HL-60 (cell line): ENCODE results near the gene TMEM221.

Experiments used
- DNase-seq, 2 experiments: peaks; one replicate each; pipeline ENCODE4 v3.0.0-alpha.2; 2010 to 2020; ENCODE audit warnings: low read depth in 1 of 2, low spot score in 1 of 2
- H3K27ac ChIP-seq: fragments of 250-450 bp; sonication (Bioruptor Pico); replicated peaks from 2 replicates; pipeline ENCODE4 v1.5.1; 2020; ENCODE audit warnings: mild to moderate bottlenecking, moderate library complexity
- H3K27me3 ChIP-seq: fragments of 250-450 bp; sonication (Bioruptor Pico); 2 replicates; pipeline ENCODE4 v1.5.1; 2021; ENCODE audit warnings: mild to moderate bottlenecking, moderate library complexity; ENCODE audit not compliant: insufficient read depth, poor library complexity, severe bottlenecking
- H3K4me3 ChIP-seq: replicated peaks from 2 replicates; pipeline ENCODE4 v1.5.1; 2011; ENCODE audit warnings: mild to moderate bottlenecking, control low read depth, low read length; ENCODE audit not compliant: insufficient read depth
- CTCF ChIP-seq: IDR thresholded peaks from one replicate; pipeline ENCODE4 v1.5.1; 2011; ENCODE audit warnings: low read length, control low read depth, inconsistent platforms; ENCODE audit not compliant: insufficient read depth
- GABPA ChIP-seq: IDR thresholded peaks from 2 replicates; pipeline ENCODE4 v1.6.1; 2012; ENCODE audit warnings: low read depth
- POLR2AphosphoS5 ChIP-seq: IDR thresholded peaks from 2 replicates; pipeline ENCODE4 v1.6.1; 2012; ENCODE audit warnings: low read depth
- REST ChIP-seq: IDR thresholded peaks from 2 replicates; pipeline ENCODE4 v1.6.1; 2012; ENCODE audit warnings: low read depth; ENCODE audit not compliant: insufficient replicate concordance
- SPI1 ChIP-seq: IDR thresholded peaks from 2 replicates; pipeline ENCODE4 v1.6.1; 2012; ENCODE audit warnings: low read depth, mild to moderate bottlenecking, borderline replicate concordance

Gene TMEM221

GRCh38 chr19:17406887-17407196, 41.6 kb downstream of the TMEM221 start:
- Histone ChIP-seq H3K27ac (no peak overlapping the region; the same call in none of the 2 replicates), H3K27me3 (no peaks in the 10 kb centered on the region), H3K4me3 (peak overlapping the region; percentile 69)
- no peak for DNase-seq
- no peak for TF ChIP-seq REST
- no peak for TF ChIP-seq SPI1
- TF ChIP-seq POLR2AphosphoS5 = no peak
- no peak for TF ChIP-seq GABPA
- TF ChIP-seq CTCF = no peak

DNA sequence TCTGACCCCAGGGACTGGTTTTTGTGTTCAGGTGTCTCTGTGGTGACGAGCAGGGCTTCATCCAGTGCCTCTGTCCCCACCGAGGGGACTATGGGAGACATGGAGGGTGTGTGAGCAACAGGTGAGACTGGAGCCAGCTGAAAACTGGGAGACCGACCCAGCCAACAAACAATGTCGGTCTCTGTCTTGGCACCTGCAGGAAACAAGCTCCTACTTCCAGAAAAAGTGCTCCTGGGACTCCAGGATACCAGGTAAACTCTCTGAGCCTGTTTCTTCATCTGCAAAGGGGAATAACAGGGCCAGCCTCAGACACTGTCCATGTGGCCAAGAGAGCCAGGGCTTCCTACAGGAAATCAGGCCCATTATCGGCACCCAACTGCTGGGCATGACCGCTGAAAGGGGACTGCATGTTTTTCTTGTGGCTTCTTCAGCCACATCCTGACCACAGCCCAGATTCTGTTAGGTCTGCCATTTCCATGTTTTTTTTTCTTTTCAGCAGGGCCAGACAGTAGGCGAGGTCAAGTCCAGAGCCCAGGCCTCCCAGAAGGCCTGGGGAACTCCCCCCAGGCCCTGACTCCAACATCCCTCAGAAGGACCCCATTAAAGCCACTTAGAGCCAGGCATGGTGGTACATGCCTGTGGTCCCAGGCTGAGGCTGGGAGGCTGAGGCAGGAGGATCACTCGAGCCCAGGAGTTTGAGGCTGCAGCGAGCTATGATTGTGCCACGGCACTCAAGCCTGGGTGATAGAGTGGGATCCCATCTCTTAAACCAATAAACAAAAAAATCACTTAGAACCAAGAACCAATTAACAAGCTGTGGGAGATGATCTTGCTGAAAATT, 42.2 kb downstream of the TMEM221 start:
- peak overlapping the region; percentile 77 for H3K27ac ChIP-seq
- no peaks in the 10 kb centered on the region for H3K27me3 ChIP-seq
- TF ChIP-seq CTCF = no peak
- no peak for TF ChIP-seq REST
- no peak for TF ChIP-seq POLR2AphosphoS5
- no peak for TF ChIP-seq SPI1
- no peak for TF ChIP-seq GABPA
- peak overlapping the region; percentile 69 for H3K4me3 ChIP-seq
- peak in 1 of 2 experiments; percentile 38 for DNase-seq

DNA sequence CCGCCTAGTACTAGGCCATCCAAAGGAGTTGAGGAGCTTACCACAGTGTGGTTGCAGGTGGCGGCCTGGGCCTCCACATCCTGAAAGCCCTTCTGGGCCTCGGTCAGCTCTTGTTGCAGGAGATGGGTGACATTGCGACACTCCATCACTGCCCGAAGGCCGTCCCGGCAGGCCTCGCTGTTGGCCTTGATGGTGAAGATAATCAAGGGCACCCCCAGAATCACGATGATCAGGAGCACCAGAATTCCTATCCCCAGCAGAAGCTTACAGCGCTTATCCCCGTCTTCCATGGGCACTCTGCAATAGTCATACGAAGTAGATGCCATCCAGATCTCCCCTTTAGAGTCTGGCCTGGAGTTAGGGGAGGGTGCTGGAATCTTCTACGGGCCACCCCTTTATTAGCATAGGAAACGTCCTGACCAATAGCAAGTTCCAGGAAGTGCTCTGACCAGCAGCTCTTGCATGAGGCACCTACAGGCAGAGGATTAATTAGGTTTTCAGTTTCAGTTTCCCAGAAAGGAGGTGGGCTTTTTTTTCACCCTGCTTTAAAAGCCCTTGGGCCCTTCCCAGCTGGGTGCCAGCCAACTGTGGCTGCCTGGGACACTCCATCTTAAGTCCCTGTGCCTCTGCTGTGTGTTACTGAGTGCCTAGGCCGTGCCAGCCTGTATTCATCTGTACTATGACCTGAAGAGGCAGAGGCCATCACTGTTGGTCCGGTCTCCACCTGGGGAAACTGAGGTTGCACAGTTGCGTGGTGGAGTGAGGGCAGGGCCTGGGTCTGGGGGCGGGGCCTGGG, 43.0 kb downstream of the TMEM221 start, which contains the start of gene BST2:
Gene BST2, minus strand, starts transcription at position 381 of the 796 bp plus-strand sequence. Its CDS starts 55 bp downstream, at position 326.
- Histone ChIP-seq H3K27ac (peak within 1 kb of the TSS; percentile 77), H3K27me3 (no peaks in the 10 kb centered on the region), H3K4me3 (peak within 1 kb of the TSS; percentile 69)
- peak; percentile 74 to 82 for DNase-seq
- TF ChIP-seq CTCF = no peak
- TF ChIP-seq SPI1 = peak; percentile 28; the same call in 1 of the 2 replicates
- TF ChIP-seq GABPA = no peak
- TF ChIP-seq REST = no peak
